ENCODE results near the gene MT1M.

Gene MT1M

DNA sequence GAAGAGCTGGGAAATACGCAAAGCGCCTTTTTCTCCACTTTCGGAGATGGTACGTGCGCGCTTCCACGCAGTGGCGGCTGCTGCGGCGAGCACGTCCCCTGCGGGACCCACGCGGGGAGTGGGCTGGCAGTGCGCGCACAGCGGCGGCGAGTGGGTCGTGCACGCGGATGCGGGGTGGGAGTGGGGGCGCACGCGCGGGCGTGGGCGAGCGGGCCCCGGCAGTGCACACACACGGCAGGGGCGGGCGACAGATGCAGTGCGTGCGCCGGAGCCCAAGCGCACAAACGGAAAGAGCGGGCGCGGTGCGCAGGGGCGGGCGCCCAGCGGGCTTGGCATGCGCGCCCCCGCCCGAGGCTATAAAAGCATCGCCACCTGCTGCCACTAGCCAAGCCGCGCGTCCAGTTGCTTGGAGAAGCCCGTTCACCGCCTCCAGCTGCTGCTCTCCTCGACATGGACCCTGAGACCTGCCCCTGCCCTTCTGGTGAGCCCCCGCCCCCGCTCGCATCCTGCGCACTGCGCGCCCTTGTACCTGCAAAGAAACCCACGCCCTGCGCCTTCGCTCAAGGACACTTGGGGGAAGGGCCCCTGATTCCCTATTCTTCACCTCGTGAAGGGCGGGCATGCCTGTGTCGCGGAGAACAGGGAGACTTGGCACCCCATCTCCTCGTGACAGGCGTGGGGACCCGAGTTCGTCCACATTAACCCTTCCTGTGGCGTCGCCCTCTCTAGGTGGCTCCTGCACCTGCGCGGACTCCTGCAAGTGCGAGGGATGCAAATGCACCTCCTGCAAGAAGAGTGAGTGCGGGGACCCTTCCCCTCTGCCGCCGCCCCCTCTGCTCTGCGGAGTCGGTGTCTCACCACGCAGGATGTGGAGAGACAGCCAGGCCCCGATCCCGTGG is 43.1 kb upstream of the MT1M start, which contains the start of gene MT3:
Gene MT3 (plus strand): TSS at position 388 of the 899 bp plus-strand sequence. CDS start 63 bp downstream, at position 451.
- Histone ChIP-seq H3K9ac (ENCODE audit: low read length) (no peak within 1 kb of the TSS), H3K56ac (ENCODE audit: low read length) (no peak within 1 kb of the TSS), H3K4ac (ENCODE audit: low read depth, low read length) (no peak within 1 kb of the TSS), H3K36me3 (ENCODE audit: control insufficient read depth, insufficient read depth, low read length) (no peaks in the 10 kb centered on the region), H2AK5ac (ENCODE audit: low read length) (no peak within 1 kb of the TSS), H4K5ac (ENCODE audit: low read length) (no peak within 1 kb of the TSS), H3K4me2 (ENCODE audit: low read length) (no peak within 1 kb of the TSS), H3K27ac (ENCODE audit: low read depth, low read length) (no peak within 1 kb of the TSS), H2BK5ac (ENCODE audit: low read length) (no peak within 1 kb of the TSS), H2BK15ac (replicated peaks; ENCODE audit: low read depth) (no peak within 1 kb of the TSS), H4K8ac (ENCODE audit: low read depth, low read length) (no peak within 1 kb of the TSS), H3K79me2 (ENCODE audit: control insufficient read depth, insufficient read depth, low read length) (no peaks in the 10 kb centered on the region), H3K4me3 (ENCODE audit: low read length) (no peak within 1 kb of the TSS), H3K27me3 (ENCODE audit: insufficient read depth, low read length, poor library complexity) (peaks cover 25% of the 10 kb centered on the region), H3K4me1 (ENCODE audit: control insufficient read depth, low read depth, low read length) (no peaks in the 10 kb centered on the region), H3K18ac (ENCODE audit: low read length) (no peak within 1 kb of the TSS), H3K23ac (ENCODE audit: low read length) (no peak within 1 kb of the TSS), H3K79me1 (ENCODE audit: low read length) (no peaks in the 10 kb centered on the region), H2BK120ac (ENCODE audit: low read depth, low read length) (no peak within 1 kb of the TSS)
- WGBS (ENCODE audit: extremely low coverage, insufficient coverage, low lambda C conversion rate) = no CpG with 5 or more reads among the region's 87 CpGs
- peak; percentile 51 for DNase-seq

DNA sequence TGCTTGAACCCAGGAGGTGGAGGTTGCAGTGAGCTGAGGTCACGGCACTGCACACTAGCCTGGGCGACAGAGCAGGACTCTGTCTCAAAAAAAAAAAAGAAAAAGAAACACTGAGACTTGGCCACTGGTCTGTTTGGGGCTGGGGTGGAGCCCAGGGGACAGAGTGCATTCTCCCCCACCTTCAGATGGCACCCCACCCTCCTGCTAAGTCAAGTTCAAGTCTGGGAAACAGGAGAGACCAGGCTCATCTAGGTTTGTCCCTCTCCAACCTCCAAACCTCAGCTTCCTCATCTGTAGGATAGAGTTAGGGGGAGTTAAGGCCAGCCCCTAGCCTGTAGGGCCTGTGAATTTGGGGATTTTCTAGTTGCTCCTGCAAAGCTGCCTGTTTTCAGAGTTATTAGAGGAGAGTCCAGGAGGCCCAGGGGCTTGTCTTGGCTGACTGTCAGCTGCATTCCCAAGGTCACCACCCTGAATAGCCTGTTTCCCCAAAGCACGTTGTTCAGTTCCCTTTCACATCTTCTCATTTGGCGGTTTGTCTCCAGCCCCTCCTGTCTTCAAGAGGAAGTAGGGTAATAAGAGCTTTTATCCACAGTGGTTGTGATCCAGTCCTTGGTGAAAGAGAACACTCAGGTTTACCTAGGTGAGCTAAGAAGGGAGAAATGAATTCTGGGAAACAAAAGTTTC is 40.9 kb upstream of the MT1M start:
- no CpG with 5 or more reads among the region's 4 CpGs for WGBS (ENCODE audit: extremely low coverage, insufficient coverage, low lambda C conversion rate)
- Histone ChIP-seq H3K4me2 (ENCODE audit: low read length) (no peak overlapping the region), H3K56ac (ENCODE audit: low read length) (no peak overlapping the region)

DNA sequence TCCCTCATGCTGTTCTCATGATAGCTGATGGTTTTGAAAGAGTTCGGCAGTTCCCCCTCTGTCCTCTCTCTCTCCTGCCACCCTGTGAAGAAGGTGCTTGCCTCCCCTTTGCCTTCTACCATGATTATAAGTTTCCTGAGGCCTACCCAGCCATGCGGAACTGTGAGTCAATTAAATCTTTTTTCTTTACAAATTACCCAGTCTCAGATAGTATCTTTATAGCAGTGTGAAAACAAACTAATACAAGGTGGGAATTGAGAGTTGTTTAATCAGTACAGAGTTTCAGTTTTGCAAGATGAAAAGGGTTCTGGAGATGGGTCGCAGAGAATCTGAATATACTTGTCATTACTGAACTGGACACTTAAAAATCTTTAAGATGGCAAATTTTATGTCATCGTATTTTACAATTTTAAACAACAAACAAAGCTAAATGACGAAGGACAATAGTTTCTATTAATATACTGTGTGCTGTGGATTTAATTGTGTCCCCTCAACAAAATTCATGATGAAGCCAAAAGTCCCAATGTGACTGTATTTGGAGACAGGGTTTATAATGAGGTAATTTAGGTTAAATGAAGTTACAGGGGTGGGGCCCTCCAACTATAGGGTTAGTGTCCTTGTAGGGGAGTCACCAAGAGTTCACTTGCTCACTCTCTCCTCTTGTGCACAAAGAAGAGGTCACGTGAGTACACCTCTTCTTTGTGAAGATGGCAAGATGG is 38.7 kb upstream of the MT1M start:
- Histone ChIP-seq H4K8ac (ENCODE audit: low read depth, low read length) (no peak overlapping the region), H3K79me1 (ENCODE audit: low read length) (no peaks in the 10 kb centered on the region), H2BK120ac (ENCODE audit: low read depth, low read length) (no peak overlapping the region), H2BK5ac (ENCODE audit: low read length) (no peak overlapping the region), H3K27ac (ENCODE audit: low read depth, low read length) (no peak overlapping the region), H3K4me3 (ENCODE audit: low read length) (no peak overlapping the region), H3K27me3 (ENCODE audit: insufficient read depth, low read length, poor library complexity) (peaks cover 19% of the 10 kb centered on the region), H2AK5ac (ENCODE audit: low read length) (no peak overlapping the region), H3K79me2 (ENCODE audit: control insufficient read depth, insufficient read depth, low read length) (no peaks in the 10 kb centered on the region), H3K9ac (ENCODE audit: low read length) (no peak overlapping the region), H3K23ac (ENCODE audit: low read length) (no peak overlapping the region), H3K36me3 (ENCODE audit: control insufficient read depth, insufficient read depth, low read length) (no peaks in the 10 kb centered on the region), H3K4me1 (ENCODE audit: control insufficient read depth, low read depth, low read length) (no peaks in the 10 kb centered on the region), H4K5ac (ENCODE audit: low read length) (no peak overlapping the region), H2BK15ac (replicated peaks; ENCODE audit: low read depth) (no peak overlapping the region), H3K4me2 (ENCODE audit: low read length) (no peak overlapping the region), H3K18ac (ENCODE audit: low read length) (no peak overlapping the region), H3K56ac (ENCODE audit: low read length) (no peak overlapping the region), H3K4ac (ENCODE audit: low read depth, low read length) (no peak overlapping the region)
- no peak for DNase-seq
- WGBS (ENCODE audit: extremely low coverage, insufficient coverage, low lambda C conversion rate) = no CpG with 5 or more reads among the region's 6 CpGs

More for the DNA sequence above, 40.9 kb upstream of the MT1M start:
- no peak overlapping the region for H4K8ac ChIP-seq (ENCODE audit: low read depth, low read length)
- H3K4ac ChIP-seq (ENCODE audit: low read depth, low read length) = no peak overlapping the region
- no peak overlapping the region for H3K4me3 ChIP-seq (ENCODE audit: low read length)
- no peak overlapping the region for H3K18ac ChIP-seq (ENCODE audit: low read length)
- no peaks in the 10 kb centered on the region for H3K4me1 ChIP-seq (ENCODE audit: control insufficient read depth, low read depth, low read length)
- H3K23ac ChIP-seq (ENCODE audit: low read length) = no peak overlapping the region
- no peak overlapping the region for H4K5ac ChIP-seq (ENCODE audit: low read length)
- H2BK5ac ChIP-seq (ENCODE audit: low read length) = no peak overlapping the region
- DNase-seq = no peak
- H3K27ac ChIP-seq (ENCODE audit: low read depth, low read length) = no peak overlapping the region
- no peaks in the 10 kb centered on the region for H3K79me1 ChIP-seq (ENCODE audit: low read length)
- H3K79me2 ChIP-seq (ENCODE audit: control insufficient read depth, insufficient read depth, low read length) = no peaks in the 10 kb centered on the region
- no peaks in the 10 kb centered on the region for H3K36me3 ChIP-seq (ENCODE audit: control insufficient read depth, insufficient read depth, low read length)
- no peak overlapping the region for H3K9ac ChIP-seq (ENCODE audit: low read length)
- no peak overlapping the region for H2BK120ac ChIP-seq (ENCODE audit: low read depth, low read length)
- peaks cover 25% of the 10 kb centered on the region for H3K27me3 ChIP-seq (ENCODE audit: insufficient read depth, low read length, poor library complexity)
- no peak overlapping the region for H2BK15ac ChIP-seq (replicated peaks; ENCODE audit: low read depth)
- no peak overlapping the region for H2AK5ac ChIP-seq (ENCODE audit: low read length)

DNA sequence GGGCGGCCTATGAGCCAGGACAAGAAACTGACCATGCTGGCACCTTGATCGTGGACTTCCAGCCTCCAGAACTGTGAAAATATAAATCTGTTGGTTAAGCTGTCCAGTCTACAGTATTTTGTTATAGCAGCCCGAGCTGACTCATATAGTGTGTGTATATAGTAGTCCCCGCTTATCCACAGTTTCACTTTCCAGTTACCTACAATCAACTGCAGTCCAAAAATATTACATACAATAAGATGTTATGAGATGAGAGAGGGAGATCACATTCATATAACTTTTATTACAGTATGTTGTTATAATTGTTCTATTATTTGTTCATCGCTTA is 38.2 kb upstream of the MT1M start:
- Histone ChIP-seq H3K27ac (ENCODE audit: low read depth, low read length) (no peak overlapping the region), H2BK15ac (replicated peaks; ENCODE audit: low read depth) (no peak overlapping the region), H3K79me2 (ENCODE audit: control insufficient read depth, insufficient read depth, low read length) (no peaks in the 10 kb centered on the region), H2AK5ac (ENCODE audit: low read length) (no peak overlapping the region), H4K5ac (ENCODE audit: low read length) (no peak overlapping the region), H3K27me3 (ENCODE audit: insufficient read depth, low read length, poor library complexity) (peaks cover 14% of the 10 kb centered on the region), H4K8ac (ENCODE audit: low read depth, low read length) (no peak overlapping the region), H2BK5ac (ENCODE audit: low read length) (no peak overlapping the region), H2BK120ac (ENCODE audit: low read depth, low read length) (no peak overlapping the region), H3K4me1 (ENCODE audit: control insufficient read depth, low read depth, low read length) (no peaks in the 10 kb centered on the region), H3K4me3 (ENCODE audit: low read length) (no peak overlapping the region), H3K23ac (ENCODE audit: low read length) (no peak overlapping the region), H3K56ac (ENCODE audit: low read length) (no peak overlapping the region), H3K36me3 (ENCODE audit: control insufficient read depth, insufficient read depth, low read length) (no peaks in the 10 kb centered on the region), H3K4ac (ENCODE audit: low read depth, low read length) (no peak overlapping the region), H3K9ac (ENCODE audit: low read length) (no peak overlapping the region), H3K4me2 (ENCODE audit: low read length) (no peak overlapping the region), H3K18ac (ENCODE audit: low read length) (no peak overlapping the region), H3K79me1 (ENCODE audit: low read length) (no peaks in the 10 kb centered on the region)
- no CpG with 5 or more reads among the region's 5 CpGs for WGBS (ENCODE audit: extremely low coverage, insufficient coverage, low lambda C conversion rate)
- no peak for DNase-seq

GRCh38 chr16:56600398-56600999 is 32.0 kb upstream of the MT1M start:
- no CpG with 5 or more reads among the region's 8 CpGs for WGBS (ENCODE audit: extremely low coverage, insufficient coverage, low lambda C conversion rate)

More at GRCh38 chr16:56600398-56600999, 32.0 kb upstream of the MT1M start:
- H3K27ac ChIP-seq (ENCODE audit: low read depth, low read length) = no peak overlapping the region
- H3K4me1 ChIP-seq (ENCODE audit: control insufficient read depth, low read depth, low read length) = no peaks in the 10 kb centered on the region
- H3K56ac ChIP-seq (ENCODE audit: low read length) = no peak overlapping the region
- peak; percentile 55 for DNase-seq
- no peak overlapping the region for H3K4me3 ChIP-seq (ENCODE audit: low read length)
- no peak overlapping the region for H4K5ac ChIP-seq (ENCODE audit: low read length)
- no peaks in the 10 kb centered on the region for H3K79me2 ChIP-seq (ENCODE audit: control insufficient read depth, insufficient read depth, low read length)
- no peaks in the 10 kb centered on the region for H3K79me1 ChIP-seq (ENCODE audit: low read length)
- H2BK5ac ChIP-seq (ENCODE audit: low read length) = no peak overlapping the region
- H2BK15ac ChIP-seq (replicated peaks; ENCODE audit: low read depth) = no peak overlapping the region
- no peak overlapping the region for H3K9ac ChIP-seq (ENCODE audit: low read length)
- H3K23ac ChIP-seq (ENCODE audit: low read length) = no peak overlapping the region
- H3K4ac ChIP-seq (ENCODE audit: low read depth, low read length) = no peak overlapping the region
- H3K27me3 ChIP-seq (ENCODE audit: insufficient read depth, low read length, poor library complexity) = no peaks in the 10 kb centered on the region
- no peaks in the 10 kb centered on the region for H3K36me3 ChIP-seq (ENCODE audit: control insufficient read depth, insufficient read depth, low read length)
- H2AK5ac ChIP-seq (ENCODE audit: low read length) = no peak overlapping the region
- H3K18ac ChIP-seq (ENCODE audit: low read length) = no peak overlapping the region
- H4K8ac ChIP-seq (ENCODE audit: low read depth, low read length) = no peak overlapping the region
- H3K4me2 ChIP-seq (ENCODE audit: low read length) = no peak overlapping the region
- H2BK120ac ChIP-seq (ENCODE audit: low read depth, low read length) = no peak overlapping the region
